ENCODE measurements around the gene SYNE3.

The SYNE3 gene

GRCh38 chr14:95505030-95505589 lies 11.3 kb downstream of the SYNE3 start:
- DNase-seq (ENCODE audit: low spot score), result no peak

- peak; percentile 87 for DNase-seq (ENCODE audit: low spot score)
These were observed 12.1 kb downstream of the SYNE3 start for GRCh38 chr14:95504135-95505029.

GRCh38 chr14:95503365-95504134 lies 12.9 kb downstream of the SYNE3 start:
- no peak for DNase-seq (ENCODE audit: low spot score)

GRCh38 chr14:95502381-95502950 lies 14.0 kb downstream of the SYNE3 start:
- no peak for DNase-seq (ENCODE audit: low spot score)

GRCh38 chr14:95500772-95501401 lies 15.6 kb downstream of the SYNE3 start:
- DNase-seq (ENCODE audit: low spot score), result peak; percentile 83

GRCh38 chr14:95500201-95500681 lies 16.2 kb downstream of the SYNE3 start:
- DNase-seq (ENCODE audit: low spot score), result no peak

GRCh38 chr14:95499354-95499750 lies 17.1 kb downstream of the SYNE3 start:
- no peak for DNase-seq (ENCODE audit: low spot score)

- DNase-seq (ENCODE audit: low spot score), result no peak
These were observed 17.7 kb downstream of the SYNE3 start for GRCh38 chr14:95498622-95499353.

GRCh38 chr14:95497561-95498011 lies 18.9 kb downstream of the SYNE3 start:
- DNase-seq (ENCODE audit: low spot score), result no peak

- DNase-seq (ENCODE audit: low spot score), result peak; percentile 67
These were observed 19.7 kb downstream of the SYNE3 start for GRCh38 chr14:95496690-95497259.

GRCh38 chr14:95496111-95496681 lies 20.3 kb downstream of the SYNE3 start:
- peak; percentile 82 for DNase-seq (ENCODE audit: low spot score)

GRCh38 chr14:95495538-95496025 lies 20.9 kb downstream of the SYNE3 start:
- DNase-seq (ENCODE audit: low spot score), result no peak

- DNase-seq (ENCODE audit: low spot score), result no peak
These were observed 21.4 kb downstream of the SYNE3 start for GRCh38 chr14:95495076-95495475.

GRCh38 chr14:95494456-95494855 lies 22.0 kb downstream of the SYNE3 start:
- no peak for DNase-seq (ENCODE audit: low spot score)

- no peak for DNase-seq (ENCODE audit: low spot score)
These were observed 22.5 kb downstream of the SYNE3 start for GRCh38 chr14:95493976-95494375.

GRCh38 chr14:95493503-95493902 lies 22.9 kb downstream of the SYNE3 start:
- DNase-seq (ENCODE audit: low spot score), result no peak

- no peak for DNase-seq (ENCODE audit: low spot score)
These were observed 24.4 kb downstream of the SYNE3 start for GRCh38 chr14:95491936-95492608.

- DNase-seq (ENCODE audit: low spot score), result no peak
These were observed 25.6 kb downstream of the SYNE3 start for GRCh38 chr14:95490727-95491451.

GRCh38 chr14:95490138-95490509 lies 26.3 kb downstream of the SYNE3 start:
- DNase-seq (ENCODE audit: low spot score), result no peak
